Erythroblast (primary cell): ENCODE data around the gene REPS2.

Source experiments
- DNase-seq, 2 experiments: peaks; one replicate each; lab custom pipeline; 2025; lab: John Stamatoyannopoulos, UW
- GATA1 ChIP-seq: IDR thresholded peaks from 2 replicates; pipeline ENCODE4 v1.6.1; 2011; ENCODE audit warnings: low read depth, mild to moderate bottlenecking, control low read depth, low read length, moderate library complexity
- POLR2A ChIP-seq: IDR thresholded peaks from 2 replicates; pipeline ENCODE4 v1.6.1; 2011; ENCODE audit warnings: mild to moderate bottlenecking, low read length

The REPS2 gene

DNA sequence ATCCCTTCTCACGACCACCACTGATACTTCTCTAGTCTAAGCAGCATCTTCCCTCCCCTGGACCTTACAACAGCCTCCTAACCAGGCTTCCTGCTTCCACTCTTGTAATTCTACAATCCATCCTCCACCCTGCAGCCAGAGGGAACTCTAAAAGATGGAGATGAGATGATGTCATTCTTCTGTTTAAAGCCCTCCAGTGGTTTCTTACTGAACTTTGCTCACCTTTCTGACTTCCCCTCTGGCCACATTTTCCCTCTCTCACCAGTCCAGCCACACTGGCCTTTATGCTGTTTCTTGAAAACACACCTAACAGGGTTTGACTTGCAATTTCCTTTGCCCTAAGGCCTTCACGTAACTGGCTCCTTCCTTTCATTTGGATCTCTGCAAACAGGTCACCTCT is 237.1 kb downstream of the REPS2 start:
- DNase-seq: no peak
- no peak for TF ChIP-seq POLR2A
- no peak for TF ChIP-seq GATA1

DNA sequence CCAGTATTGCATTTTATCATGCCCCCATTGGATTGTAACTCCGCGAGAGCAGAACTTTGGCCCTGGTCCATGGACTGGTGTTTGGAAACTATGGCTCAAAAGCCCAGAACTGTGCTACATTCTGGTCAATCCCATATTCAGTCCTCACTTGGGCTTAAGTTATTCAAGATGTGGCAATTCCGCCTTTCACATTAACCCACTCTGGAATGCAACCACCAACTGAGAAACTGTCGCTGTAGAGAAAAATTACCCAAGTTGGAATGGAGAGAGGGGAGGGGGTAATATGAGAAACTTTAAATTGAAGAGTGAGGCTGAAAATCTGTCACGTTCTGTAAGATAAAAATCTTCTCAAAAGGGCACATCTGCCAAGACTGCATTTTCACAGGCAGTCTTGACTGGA is 239.0 kb downstream of the REPS2 start:
- no peak for DNase-seq
- TF ChIP-seq GATA1 (no peak), POLR2A (no peak)

DNA sequence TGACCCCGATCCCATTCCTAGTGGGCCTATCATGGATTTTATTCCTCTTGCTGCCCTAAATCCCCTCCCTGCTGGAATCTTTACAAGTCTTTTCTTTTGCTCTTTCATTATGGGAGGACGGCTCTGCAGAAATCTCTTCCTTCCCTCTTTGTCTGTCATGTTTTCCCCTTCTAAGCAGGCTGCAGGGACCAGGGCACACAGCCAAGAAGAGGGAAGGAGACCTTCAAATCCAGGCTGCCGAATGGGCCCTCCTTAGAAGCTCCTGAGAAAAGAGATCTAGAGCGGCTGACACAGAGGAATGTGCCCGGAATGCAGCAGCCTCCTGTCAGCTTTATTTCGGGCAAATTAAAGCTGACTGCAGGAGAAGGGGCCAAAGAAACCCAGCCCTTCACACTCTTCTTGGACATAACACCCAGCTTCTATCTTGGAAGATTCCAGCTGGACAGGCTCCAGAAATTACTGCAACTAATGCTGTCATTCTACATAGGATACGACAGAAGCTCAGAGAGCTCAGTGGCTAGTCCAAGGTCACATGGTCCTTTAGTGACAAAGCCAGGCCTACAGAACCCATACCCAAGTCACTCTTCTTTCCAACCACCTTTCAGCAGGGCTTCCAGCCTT is 240.8 kb downstream of the REPS2 start:
- TF ChIP-seq POLR2A (no peak), GATA1 (no peak)
- no peak for DNase-seq

DNA sequence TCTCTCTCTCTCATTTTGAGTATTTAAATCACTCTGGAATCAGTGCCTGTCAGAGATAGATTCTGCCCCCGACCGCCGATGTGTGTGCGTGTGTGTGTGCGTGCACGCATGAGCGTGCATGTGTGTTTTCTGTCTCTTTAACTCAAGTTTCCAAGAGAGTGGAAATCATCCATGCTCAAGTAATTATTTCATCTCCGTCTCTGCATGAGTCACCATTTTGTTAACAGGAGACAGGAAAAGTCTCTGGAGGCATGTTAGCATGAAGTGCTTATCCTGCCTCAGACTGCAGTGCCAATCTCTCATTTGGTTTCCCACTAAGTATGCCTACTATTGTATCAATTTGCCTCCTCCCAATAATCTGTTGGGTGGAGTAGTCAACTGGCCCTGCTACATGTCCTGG is 245.6 kb downstream of the REPS2 start:
- no peak for TF ChIP-seq POLR2A
- no peak for TF ChIP-seq GATA1
- DNase-seq: no peak
